ENCODE results near the gene AK3.

AK3 gene

GRCh38 chr9:4746278-4747030 is 5.5 kb upstream of the AK3 start:
- no peak for DNase-seq (ENCODE audit: low spot score)

- no peak for DNase-seq (ENCODE audit: low spot score)
These were observed 2.3 kb upstream of the AK3 start for GRCh38 chr9:4743131-4743875.

- no peak for DNase-seq (ENCODE audit: low spot score)
These were observed 1.2 kb upstream of the AK3 start for GRCh38 chr9:4742246-4742645.

- no peak for DNase-seq (ENCODE audit: low spot score)
These were observed 525 bp upstream of the AK3 start for GRCh38 chr9:4741365-4742089.

DNA sequence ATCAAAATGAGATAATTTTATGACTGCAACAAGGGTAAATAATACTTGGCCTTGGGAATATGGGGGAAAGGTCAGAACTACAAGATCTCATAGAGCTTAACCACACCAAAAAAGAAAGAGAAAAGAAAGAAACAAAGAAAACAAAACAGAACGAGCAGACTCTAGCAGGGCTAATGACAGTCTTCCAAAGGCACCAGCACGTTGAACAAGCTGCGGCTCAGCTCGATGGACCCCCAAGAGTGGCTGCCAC is 689 bp downstream of the AK3 start:
- no peak for DNase-seq (ENCODE audit: low spot score)

GRCh38 chr9:4739587-4740387 is 1.2 kb downstream of the AK3 start:
- no peak for DNase-seq (ENCODE audit: low spot score)

GRCh38 chr9:4738866-4739586 is 2.0 kb downstream of the AK3 start:
- DNase-seq (ENCODE audit: low spot score), result no peak

GRCh38 chr9:4734150-4734549 is 6.9 kb downstream of the AK3 start:
- no peak for DNase-seq (ENCODE audit: low spot score)

GRCh38 chr9:4732890-4733289 is 8.1 kb downstream of the AK3 start:
- no peak for DNase-seq (ENCODE audit: low spot score)

DNA sequence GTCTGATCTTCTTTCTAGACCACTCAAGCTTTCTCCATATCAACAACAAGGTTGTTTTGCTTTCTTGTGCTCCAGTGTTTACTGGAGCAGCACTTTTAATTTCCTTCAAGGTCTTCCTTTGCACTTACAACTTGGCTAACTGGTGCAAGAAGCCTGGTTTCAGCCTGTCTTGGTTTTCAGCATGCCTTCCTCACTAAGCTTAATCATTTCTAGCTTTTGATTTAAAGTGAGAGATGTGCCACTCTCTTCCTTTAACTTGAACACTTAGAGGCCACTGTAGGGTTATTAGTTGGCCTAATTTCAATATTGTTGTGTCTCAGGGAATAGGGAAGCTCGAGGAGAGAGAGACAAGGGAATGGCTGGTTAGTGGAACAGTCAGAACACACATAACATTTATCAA is 13.4 kb downstream of the AK3 start:
- no peak for DNase-seq (ENCODE audit: low spot score)

DNA sequence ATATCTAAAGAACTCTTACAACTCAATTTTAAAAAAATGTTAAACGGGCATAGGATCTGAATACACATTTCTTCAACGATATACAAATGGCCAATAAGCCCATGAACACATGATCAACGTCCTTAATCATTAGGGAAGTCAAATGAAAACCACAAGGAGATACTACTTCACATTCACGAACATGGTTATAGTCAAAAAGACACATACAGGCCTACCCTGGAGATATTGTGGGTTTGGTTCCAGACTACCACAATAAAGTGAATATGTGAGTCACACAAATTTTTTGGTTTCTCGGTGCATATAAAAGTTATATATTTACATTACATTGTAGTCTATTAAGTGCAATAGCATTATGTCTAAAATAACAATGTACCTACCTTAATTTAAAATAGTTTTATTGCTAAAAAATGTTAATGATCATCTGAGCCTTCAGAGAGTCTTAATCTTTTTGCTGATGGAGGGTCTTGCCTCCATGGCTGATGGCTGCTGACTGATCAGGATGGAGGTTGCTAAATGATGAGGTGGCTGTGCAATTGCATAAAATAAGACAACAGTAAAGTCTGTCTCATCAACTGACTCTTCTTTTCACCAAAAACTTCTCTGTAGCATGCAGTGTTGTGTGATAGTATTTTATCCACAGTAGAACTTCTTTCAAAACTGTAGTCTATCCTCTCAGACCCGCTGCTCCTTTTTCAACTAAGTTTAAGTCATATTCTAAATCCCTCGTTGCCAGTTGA is 15.1 kb downstream of the AK3 start:
- DNase-seq (ENCODE audit: low spot score), result no peak

GRCh38 chr9:4721736-4722135 is 19.3 kb downstream of the AK3 start:
- DNase-seq (ENCODE audit: low spot score), result no peak

- no peak for DNase-seq (ENCODE audit: low spot score)
These were observed 22.1 kb downstream of the AK3 start for GRCh38 chr9:4718911-4719310.

- no peak for DNase-seq (ENCODE audit: low spot score)
These were observed 23.2 kb downstream of the AK3 start for GRCh38 chr9:4717815-4718214.

DNA sequence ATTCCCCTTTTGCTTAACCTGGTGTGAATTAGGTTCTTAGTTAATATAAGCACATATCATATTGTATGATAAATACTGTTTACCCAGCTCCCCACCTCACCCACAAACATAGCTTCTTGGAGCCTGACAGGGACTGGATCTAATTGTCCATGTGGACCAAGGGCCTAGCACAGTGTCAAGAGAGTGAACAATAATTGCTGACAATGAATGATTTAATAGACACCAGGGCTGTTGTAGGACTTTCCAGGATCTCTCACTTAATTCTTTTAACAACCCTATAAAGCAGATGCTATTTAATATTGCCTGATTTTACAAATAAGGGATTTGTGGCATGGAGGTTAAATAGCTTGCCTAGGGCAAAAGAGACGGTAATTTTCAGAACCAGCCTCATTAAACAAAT is 24.8 kb downstream of the AK3 start:
- no peak for DNase-seq (ENCODE audit: low spot score)

DNA sequence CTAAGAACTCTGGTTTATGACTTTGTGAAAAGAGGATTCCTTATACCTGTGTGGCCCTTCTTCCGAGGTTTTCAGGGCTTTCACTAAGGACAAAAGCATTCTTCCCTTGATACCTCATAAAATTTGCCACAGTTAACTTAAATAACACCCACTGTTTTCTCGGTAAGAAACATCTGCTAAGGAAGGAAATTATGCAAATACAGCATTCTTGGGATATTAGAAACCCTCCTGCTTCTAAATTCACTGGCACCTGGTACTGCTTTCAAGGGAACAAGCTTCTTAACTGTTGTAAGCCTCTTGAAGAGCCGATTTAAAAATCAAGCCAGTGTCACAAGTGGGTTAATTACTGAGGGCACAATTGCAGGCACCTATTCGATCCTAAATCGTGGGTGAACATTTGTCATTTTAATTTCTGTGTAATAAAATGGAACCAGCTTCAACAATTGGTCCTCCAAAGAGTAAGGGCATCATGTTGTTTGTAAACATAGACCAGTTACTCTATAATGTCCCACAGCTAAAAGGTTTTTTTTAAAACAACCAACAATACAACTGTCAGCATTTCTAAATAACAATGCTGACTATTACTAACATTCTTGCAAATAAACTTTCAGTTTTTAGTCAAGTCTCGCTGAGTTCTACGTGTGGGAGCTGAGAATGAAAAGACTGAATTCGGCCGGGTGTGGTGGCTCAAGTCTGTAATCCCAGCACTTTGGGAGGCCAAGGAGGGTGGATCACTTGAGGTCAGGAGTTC is 26.6 kb downstream of the AK3 start:
- DNase-seq (ENCODE audit: low spot score), result no peak

DNA sequence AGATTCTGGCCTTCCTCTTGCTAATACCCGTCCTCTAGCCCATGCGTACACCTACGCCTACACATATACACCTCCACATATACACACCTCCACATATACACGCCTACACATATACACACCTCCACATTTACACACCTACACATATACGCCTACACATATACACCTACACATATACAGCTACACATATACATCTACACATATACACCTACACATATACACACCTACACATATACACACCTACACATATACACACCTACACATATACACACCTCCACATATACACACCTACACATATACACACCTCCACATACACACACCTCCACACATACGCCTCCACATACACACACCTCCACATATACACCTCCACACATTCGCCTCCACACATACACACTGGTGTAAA is 27.2 kb downstream of the AK3 start:
- no peak for DNase-seq (ENCODE audit: low spot score)

GRCh38 chr9:4709380-4709779 is 31.6 kb downstream of the AK3 start:
- no peak for DNase-seq (ENCODE audit: low spot score)

GRCh38 chr9:4706971-4707622 is 33.9 kb downstream of the AK3 start:
- no peak for DNase-seq (ENCODE audit: low spot score)

- no peak for DNase-seq (ENCODE audit: low spot score)
These were observed 35.0 kb downstream of the AK3 start for GRCh38 chr9:4706021-4706420.
